Hepatocyte (in vitro differentiated cells): Measurements from ENCODE around the gene ZNF569.

Experiments used
- CTCF ChIP-seq: fragments of 200-600 bp; sonication (generic); IDR thresholded peaks from 2 replicates; pipeline ENCODE4 v1.5.1; 2016; ENCODE audit warnings: antibody characterized with exemption, mild to moderate bottlenecking; ENCODE audit not compliant: poor library complexity
- EZH2 ChIP-seq: fragments of 200-600 bp; sonication (generic); IDR thresholded peaks from 2 replicates; pipeline ENCODE4 v1.6.1; 2016; ENCODE audit warnings: antibody characterized with exemption, mild to moderate bottlenecking, borderline replicate concordance

GRCh38 chr19:37412700-37413099, 54.5 kb downstream of the ZNF569 start:
- TF ChIP-seq EZH2 = no peak
- no peak for TF ChIP-seq CTCF
